DMS 273 (cell line): ENCODE results near the gene CLECL1.

Experiments
- DNase-seq: peaks from one replicate; lab custom pipeline; 2025; ENCODE audit not compliant: unreplicated experiment; lab: John Stamatoyannopoulos, UW

The CLECL1 gene

DNA sequence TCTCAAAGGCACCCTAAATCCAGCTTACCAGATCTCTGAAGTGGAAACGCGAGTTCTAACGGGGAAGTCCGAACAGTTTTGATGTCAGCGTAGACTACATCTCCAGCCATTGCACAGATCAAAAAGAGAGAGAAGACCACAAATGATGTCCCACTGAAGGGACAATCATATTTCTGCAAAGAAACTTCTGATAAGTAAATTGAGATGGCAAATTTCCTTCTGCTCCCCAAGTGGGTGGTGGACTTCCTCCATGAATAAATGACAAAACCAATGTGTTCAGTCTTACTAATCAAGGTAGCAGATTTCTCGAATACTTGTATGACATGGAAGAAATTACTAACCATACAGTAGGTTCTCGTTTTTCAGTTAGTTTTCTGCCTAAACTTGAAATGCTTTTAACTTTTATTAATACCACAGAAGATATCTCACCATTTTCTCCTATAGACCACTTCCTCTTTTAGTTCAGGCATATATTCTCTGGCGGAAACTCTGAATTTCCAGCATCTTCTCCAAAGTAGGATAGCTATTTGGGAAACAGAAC, at the start of gene CLECL1:
TSS of gene CLECL1 (minus strand) at position 177 of the 541 bp plus-strand sequence.
- no peak for DNase-seq

DNA sequence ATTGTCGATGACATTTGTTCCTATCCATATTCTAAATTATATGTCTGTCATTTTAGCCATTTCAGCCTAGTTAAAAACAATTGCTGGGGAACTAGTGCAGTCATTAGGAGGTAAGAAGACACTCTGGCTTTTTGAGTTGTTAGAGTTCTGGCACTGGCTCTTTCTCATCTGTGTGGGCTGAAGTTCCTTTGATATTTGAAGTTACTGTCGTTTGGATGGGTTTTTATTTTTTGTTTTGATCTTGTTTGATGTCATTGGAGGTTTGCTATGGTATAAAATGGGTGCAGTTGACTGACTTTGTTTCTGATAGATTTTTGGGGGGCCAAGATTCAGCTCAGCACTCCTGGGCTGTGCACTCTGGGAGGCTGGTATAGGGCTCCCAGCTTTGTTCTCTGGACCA, 48.5 kb upstream of the CLECL1 start:
- no peak for DNase-seq

GRCh38 chr12:9779209-9779608, 46.3 kb upstream of the CLECL1 start:
- DNase-seq = no peak

- DNase-seq = no peak
These were observed 43.9 kb upstream of the CLECL1 start for GRCh38 chr12:9776781-9777180.

- DNase-seq = no peak
These were observed 40.5 kb upstream of the CLECL1 start for GRCh38 chr12:9773216-9773877.

DNA sequence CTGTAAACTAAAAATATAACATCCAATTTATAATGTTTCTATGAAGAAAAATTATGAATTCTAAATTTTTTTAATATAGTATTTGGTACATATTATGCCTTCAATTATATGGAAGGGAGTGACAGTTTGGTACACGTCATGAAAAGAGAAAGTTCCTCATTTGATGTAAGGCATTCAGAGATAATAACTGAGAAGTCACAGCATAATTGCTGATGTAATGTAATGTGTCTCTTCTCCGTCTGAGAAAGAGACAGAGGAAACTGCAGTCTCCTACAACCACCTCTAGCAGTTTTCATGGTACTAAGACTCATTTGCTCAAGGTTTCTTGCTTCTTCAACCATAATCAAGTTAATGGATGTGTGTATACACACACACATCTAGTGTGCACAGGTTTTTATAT, 30.1 kb upstream of the CLECL1 start:
- no peak for DNase-seq

DNA sequence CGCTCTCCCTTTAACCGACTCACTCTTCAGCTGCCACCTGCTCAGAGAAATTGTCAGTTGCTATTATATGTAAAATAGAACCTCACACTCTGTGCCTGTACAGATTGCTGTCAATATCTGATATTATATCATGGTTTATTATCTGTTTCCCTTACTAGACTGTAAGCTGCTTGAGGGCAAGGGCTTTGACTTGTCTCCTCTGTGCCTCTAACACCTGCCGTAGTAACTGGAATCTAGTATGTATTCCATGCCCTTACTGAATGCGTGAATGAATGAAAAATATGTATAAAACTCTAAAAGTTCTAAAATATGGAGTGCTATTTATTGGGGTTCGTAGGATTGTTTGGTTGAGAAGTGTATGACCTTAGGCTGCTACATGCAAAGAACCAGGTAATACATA, 29.5 kb upstream of the CLECL1 start:
- DNase-seq = no peak

DNA sequence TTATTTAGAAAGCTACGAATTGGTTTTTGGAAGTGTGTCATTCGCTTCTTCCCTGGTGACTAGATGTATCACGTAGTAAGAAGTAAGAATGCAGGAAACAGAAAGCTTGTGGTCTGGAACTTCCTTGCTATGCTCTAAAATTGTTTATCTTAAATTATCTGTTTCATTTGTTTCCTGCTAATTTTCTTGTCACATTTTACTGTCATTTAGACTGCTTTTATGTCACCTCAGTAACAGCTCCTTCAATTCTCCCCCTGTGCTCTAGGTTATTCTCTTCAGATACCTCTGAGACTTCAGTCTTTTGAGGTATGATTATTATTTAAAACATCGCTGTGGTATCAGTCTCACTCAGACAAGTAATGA, 28.5 kb upstream of the CLECL1 start:
- DNase-seq = no peak

- no peak for DNase-seq
These were observed 28.0 kb upstream of the CLECL1 start, which contains the start of gene CD69 for GRCh38 chr12:9760699-9761418. Gene CD69, minus strand, starts transcription at chr12:9760901. Its CDS starts 81 bp downstream, at chr12:9760820.

DNA sequence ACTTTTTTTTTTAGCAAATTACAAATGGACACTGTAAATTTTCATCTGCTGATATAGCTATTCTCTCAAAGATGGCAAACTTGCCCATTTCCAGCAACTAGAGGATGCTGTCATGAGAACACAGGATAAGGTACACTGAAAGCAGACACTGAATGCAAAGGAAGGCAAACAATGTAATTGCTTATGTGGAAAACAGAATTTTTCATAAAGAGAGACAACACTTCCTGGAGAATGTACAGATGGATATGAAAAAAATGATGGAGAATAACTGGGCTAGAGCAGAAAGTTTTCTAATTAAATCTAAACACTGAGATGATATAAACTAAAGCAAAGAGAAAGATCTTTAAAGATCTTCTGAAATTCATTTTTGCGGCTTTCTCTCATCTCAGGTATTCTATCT, 27.2 kb upstream of the CLECL1 start:
- no peak for DNase-seq

GRCh38 chr12:9759694-9760093, 26.8 kb upstream of the CLECL1 start:
- no peak for DNase-seq

GRCh38 chr12:9758119-9758518, 25.2 kb upstream of the CLECL1 start:
- DNase-seq = no peak

- no peak for DNase-seq
These were observed 24.6 kb upstream of the CLECL1 start for GRCh38 chr12:9757433-9758025.

DNA sequence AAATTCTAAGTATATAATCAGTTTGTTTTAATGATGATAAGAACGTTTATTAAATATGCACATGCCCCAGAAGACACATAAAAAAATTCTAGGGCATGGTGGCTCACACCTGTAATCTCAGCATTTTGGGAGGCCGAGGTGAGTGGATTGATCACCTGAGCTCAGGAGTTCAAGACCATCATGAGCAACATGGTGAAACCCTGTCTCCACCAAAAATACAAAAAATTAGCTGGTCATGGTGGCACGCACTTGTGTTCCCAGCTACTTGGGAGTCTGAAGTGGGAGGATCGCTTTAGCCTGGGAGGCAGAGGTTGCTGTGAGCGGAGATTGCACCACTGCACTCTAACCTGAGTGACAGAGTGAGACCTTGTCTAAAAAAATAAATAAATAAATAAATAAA, 23.8 kb upstream of the CLECL1 start:
- no peak for DNase-seq

DNA sequence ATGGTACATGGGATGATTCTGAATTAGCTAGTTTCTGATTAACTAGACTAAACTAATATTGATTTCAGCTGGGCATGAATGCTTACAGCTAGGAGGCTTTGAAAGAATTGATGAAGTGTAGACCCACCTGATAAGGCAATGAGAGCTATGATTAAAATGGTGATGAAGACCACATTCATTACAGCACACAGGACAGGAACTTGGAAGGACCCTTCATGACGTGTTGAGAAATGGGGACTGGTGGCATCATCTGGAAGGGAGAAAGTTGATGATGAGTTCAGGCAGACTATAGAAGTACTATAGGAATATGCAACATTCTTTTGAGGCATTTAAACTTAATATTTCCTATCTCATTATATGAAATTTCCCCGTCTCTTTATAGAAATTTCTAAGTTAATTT, 23.3 kb upstream of the CLECL1 start:
- DNase-seq = no peak

DNA sequence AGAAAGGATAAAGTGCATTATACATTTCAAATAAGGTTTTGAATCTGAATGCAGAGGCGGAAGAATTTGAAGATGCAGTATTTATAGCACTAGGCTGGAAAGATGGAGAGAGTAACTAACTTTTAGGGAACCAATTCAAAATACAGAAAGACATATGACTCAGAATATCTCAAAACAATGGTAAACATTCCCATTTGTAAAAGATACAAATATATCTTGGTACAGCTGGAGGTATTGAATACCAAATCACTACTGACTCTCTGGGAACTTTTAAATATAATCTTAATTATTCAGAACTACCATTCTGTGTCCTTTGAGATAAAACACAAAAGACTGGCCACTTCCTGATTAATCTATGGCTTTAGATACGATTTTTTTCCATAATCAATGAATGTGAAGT, 22.7 kb upstream of the CLECL1 start:
- no peak for DNase-seq

GRCh38 chr12:9755035-9755434, 22.1 kb upstream of the CLECL1 start:
- no peak for DNase-seq

DNA sequence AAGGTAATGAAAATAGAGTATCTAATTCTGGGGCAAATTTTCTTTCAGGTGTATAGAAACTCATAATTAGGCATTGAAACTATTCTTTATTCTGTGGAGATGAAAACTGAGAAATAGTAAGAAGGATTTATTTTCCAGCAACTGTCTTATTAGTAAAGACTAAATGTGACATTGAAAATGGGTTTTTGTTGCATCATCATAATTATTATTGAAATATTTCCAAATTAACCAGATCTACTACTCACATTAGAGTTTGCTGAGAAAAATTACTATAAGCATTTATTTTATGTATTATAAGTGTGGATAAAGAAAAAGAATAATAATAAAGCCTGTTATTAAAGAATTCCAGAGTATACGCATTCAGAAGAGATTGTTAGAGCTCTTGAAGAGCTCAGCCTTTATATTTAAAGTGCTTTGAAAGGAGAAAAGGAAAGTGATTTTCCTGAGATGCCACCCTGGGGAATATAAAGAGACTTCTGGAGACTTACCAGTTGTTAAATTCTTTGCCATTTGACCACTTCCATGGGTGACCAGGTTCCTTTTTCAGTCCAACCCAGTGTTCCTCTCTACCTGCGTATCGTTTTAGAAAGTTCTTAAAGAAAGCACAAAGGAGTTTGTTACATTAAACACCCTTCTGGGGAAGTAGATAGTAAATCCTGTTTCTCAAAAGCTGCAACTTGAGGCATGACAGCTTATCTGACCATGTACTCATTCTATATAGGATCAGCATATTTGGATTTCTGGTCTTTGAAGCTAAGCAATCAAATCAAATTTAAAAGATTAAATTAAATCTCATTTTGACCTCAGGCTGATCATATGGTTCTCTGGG, 21.4 kb upstream of the CLECL1 start:
- no peak for DNase-seq

- no peak for DNase-seq
These were observed 20.6 kb upstream of the CLECL1 start for GRCh38 chr12:9753498-9753897.

- no peak for DNase-seq
These were observed 20.2 kb upstream of the CLECL1 start for GRCh38 chr12:9753073-9753472.
